Measurements from ENCODE around the gene CIB2.

Gene CIB2

DNA sequence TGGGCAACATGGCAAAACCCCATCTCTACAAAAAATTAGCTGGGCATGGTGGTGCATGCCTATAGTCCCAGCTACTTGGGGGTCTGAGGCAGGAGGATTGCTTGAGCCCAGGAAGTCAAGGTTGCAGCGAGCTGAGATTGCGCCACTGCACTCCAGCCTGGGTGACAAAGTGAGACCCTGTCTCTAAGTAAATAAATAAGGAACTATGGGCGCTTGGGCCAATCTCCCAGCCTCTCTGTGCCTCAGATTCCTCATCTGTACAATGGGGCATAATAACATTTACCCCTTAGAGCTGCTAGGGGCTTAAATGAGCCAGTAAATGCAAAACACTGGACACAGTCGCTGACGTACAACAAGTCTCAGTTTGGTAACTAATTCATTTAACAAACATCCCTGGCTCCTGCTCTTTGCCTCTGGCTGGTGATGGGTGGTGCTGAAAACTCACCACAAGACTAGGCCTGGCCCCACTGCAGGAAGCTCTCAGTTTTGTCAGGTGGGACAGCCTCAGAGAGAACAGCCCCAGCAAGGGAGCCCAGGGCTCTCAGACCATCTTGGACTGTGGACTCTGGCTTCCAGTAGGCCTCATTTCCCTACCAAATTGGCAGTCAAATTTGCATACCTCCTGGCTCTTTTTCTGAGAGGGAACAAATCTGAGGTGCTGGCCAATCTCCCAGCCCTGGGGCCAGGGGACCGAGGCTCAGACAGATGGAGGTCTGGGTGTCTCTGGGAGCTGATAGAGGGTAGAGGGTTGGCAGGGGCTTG lies 47.4 kb downstream of the CIB2 start:
- Mint-ChIP-seq H3K27ac (peak overlapping the region; percentile 63 to 88), H3K9me3 (no peaks in the 10 kb centered on the region), H3K4me3 (no peak overlapping the region), H3K27me3 (no peaks in the 10 kb centered on the region), H3K4me1 (peaks cover 51% of the 10 kb centered on the region)
- no peak for DNase-seq
- no peak for ATAC-seq

- peaks cover 55% of the 10 kb centered on the region for H3K4me1 Mint-ChIP-seq
- no peak for ATAC-seq
- no peak for DNase-seq
- H3K9me3 Mint-ChIP-seq: no peaks in the 10 kb centered on the region
- no peak overlapping the region for H3K4me3 Mint-ChIP-seq
- H3K27ac Mint-ChIP-seq: peak overlapping the region in 1 of 2 donors; percentile 74
- H3K27me3 Mint-ChIP-seq: no peaks in the 10 kb centered on the region
Observed at GRCh38 chr15:78083186-78083585, 48.1 kb downstream of the CIB2 start.

DNA sequence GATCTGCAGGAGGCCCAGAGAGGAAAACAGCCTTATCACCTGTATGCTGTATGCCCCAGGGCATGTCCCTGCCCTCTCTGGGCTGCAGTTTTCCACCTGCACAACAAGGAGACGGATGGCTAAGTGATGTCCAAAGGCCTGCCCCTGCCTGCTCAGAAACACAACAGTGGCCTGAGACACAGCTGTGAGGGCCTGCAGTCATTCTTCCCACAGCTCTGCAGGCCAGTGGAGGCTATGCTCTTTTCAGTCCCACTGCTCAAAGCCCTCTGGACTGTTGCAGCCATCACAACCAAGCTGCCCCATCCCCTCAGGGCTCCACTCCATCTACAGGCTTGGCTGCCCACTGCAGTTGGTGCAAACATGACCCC lies 48.5 kb downstream of the CIB2 start:
- no peak for DNase-seq
- Mint-ChIP-seq H3K4me1 (peaks cover 55% of the 10 kb centered on the region), H3K4me3 (no peak overlapping the region), H3K9me3 (no peaks in the 10 kb centered on the region), H3K27ac (no peak overlapping the region), H3K27me3 (no peaks in the 10 kb centered on the region)
- ATAC-seq: no peak

- DNase-seq: no peak
- H3K27me3 Mint-ChIP-seq: no peaks in the 10 kb centered on the region
- peak overlapping the region; percentile 68 to 80 for H3K27ac Mint-ChIP-seq
Observed at GRCh38 chr15:78082106-78082742, 49.0 kb downstream of the CIB2 start.

GRCh38 chr15:78080088-78080460 lies 51.2 kb downstream of the CIB2 start:
- no peak overlapping the region for H3K4me3 Mint-ChIP-seq
- ATAC-seq: no peak
- peaks cover 63% of the 10 kb centered on the region for H3K4me1 Mint-ChIP-seq
- H3K9me3 Mint-ChIP-seq: no peaks in the 10 kb centered on the region
- DNase-seq: no peak
- H3K27me3 Mint-ChIP-seq: no peaks in the 10 kb centered on the region
- H3K27ac Mint-ChIP-seq: no peak overlapping the region

More at GRCh38 chr15:78082106-78082742, 49.0 kb downstream of the CIB2 start:
- H3K9me3 Mint-ChIP-seq: no peaks in the 10 kb centered on the region
- no peak overlapping the region for H3K4me3 Mint-ChIP-seq
- peak; percentile 47 for ATAC-seq
- peaks cover 55% of the 10 kb centered on the region for H3K4me1 Mint-ChIP-seq

GRCh38 chr15:78079298-78080087 lies 51.8 kb downstream of the CIB2 start:
- no peaks in the 10 kb centered on the region for H3K27me3 Mint-ChIP-seq
- peak overlapping the region in 1 of 2 donors; percentile 38 for H3K27ac Mint-ChIP-seq
- peaks cover 65% of the 10 kb centered on the region for H3K4me1 Mint-ChIP-seq
- ATAC-seq (no peak), DNase-seq (no peak)
- H3K9me3 Mint-ChIP-seq: no peaks in the 10 kb centered on the region
- H3K4me3 Mint-ChIP-seq: no peak overlapping the region

DNA sequence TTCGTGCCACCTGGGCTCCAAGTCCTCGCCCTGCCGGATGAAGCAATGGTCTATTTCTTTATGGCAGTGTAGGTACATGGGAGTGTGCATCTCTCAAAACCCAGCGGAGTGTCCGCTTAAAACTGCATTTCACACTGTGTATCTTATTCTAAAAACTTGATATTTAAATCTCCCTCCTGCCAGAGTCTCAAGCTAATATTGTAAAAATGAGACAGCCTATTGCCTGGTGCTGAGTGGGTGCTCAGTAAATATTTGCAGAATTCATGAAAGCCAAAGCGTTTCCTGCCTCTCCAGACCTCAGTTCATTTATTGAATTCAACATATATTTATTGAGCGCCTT lies 53.4 kb downstream of the CIB2 start:
- H3K4me3 Mint-ChIP-seq: peak overlapping the region; percentile 88 to 89
- ATAC-seq: peak; percentile 24
- peaks cover 67% of the 10 kb centered on the region for H3K4me1 Mint-ChIP-seq
- H3K27ac Mint-ChIP-seq: peak overlapping the region; percentile 57 to 89
- H3K27me3 Mint-ChIP-seq: no peaks in the 10 kb centered on the region
- H3K9me3 Mint-ChIP-seq: no peaks in the 10 kb centered on the region
- DNase-seq: no peak

GRCh38 chr15:78077053-78077870 lies 54.0 kb downstream of the CIB2 start, which contains the start of gene TBC1D2B:
Gene TBC1D2B (minus strand): TSS chr15:78077711. CDS start chr15:78077652, 59 bp downstream.
- Mint-ChIP-seq H3K27ac (peak within 1 kb of the TSS; percentile 93 to 97), H3K4me3 (peak within 1 kb of the TSS; percentile 93 to 99), H3K9me3 (no peaks in the 10 kb centered on the region), H3K27me3 (no peaks in the 10 kb centered on the region), H3K4me1 (peaks cover 67% of the 10 kb centered on the region)
- peak; percentile 87 for ATAC-seq
- DNase-seq: peak; percentile 66 to 68

DNA sequence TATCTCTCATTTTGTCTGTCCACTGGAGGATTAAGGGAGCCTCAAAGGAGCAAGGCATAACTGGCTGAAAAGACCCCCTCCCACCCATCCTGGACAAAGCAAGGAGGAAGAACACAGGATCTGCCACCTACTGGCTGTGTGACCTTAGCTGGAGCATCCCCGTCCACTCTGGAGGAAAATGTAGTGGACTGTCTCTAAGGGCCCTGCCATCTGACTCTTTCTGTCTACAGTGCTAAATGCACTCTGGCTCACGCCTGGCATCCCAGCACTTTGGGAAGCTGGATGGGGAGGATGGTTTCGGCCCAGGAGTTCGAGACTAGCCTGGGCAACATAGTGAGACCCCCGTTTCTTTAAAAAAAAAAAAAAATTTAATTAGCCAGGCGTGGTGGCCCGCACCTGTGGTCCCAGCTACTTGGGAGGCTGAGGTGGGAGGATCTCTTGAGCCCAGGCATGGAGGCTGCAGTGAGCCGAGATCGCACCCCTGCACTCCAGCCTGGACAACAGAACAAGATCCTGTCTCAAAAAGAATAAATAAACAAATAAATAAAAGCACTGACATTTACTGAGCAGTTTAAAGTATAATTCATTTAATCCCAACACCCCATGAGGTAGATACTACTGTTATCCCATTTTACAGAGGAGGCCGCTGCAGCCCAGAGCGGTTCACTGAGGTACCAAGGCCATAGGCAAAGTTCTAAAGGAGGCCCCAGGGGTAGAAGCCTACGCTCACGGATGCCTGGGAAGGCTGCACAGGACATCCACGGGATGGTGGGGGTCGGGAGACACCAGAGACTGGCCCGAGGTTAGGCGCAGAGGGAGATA lies 54.8 kb downstream of the CIB2 start:
- ATAC-seq: peak; percentile 38
- H3K4me3 Mint-ChIP-seq: peak overlapping the region; percentile 93 to 99
- no peaks in the 10 kb centered on the region for H3K9me3 Mint-ChIP-seq
- H3K4me1 Mint-ChIP-seq: peaks cover 70% of the 10 kb centered on the region
- no peaks in the 10 kb centered on the region for H3K27me3 Mint-ChIP-seq
- DNase-seq: no peak
- peak overlapping the region; percentile 93 to 97 for H3K27ac Mint-ChIP-seq

DNA sequence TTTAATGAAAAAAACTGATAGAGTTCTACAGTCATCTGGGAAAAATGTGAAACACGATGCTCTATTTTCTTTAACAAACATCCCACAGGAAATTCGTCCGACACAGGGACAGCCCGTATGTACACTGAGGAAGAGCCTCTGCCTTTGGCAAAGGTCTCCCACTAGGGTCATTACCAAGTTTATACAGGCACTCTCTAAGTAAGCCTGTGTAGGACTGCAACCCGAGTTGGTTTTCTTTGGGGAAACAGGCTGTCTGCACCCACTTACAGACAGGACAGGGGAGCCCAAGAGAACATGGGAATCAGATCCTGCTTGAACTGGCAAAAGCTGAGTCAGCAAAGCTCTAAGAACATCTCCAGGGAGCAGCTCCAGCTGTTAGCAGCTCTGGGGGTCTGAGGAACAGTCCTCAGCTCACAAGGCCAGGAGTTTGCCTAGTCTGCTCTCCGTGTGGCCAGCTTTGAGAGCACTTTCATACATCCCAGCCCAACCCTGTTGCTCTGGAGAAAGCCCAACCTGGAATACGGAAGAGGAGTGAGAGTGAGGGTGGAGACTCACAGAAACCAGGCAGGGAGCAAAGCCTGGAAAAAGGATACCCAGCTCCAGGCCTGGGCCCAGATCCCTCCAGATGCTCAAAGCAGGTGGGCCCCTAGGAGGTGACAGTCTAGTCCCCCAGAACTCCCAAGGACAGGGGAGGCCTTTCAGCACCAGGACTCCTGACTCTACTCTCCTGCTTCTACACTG lies 55.6 kb downstream of the CIB2 start:
- no peaks in the 10 kb centered on the region for H3K27me3 Mint-ChIP-seq
- H3K4me1 Mint-ChIP-seq: peaks cover 73% of the 10 kb centered on the region
- peak overlapping the region; percentile 21 to 22 for H3K27ac Mint-ChIP-seq
- ATAC-seq (no peak), DNase-seq (no peak)
- H3K9me3 Mint-ChIP-seq: no peaks in the 10 kb centered on the region
- peak overlapping the region; percentile 93 to 99 for H3K4me3 Mint-ChIP-seq

- DNase-seq (no peak), ATAC-seq (no peak)
- no peaks in the 10 kb centered on the region for H3K27me3 Mint-ChIP-seq
- H3K9me3 Mint-ChIP-seq: no peaks in the 10 kb centered on the region
- peak overlapping the region; percentile 20 to 71 for H3K4me3 Mint-ChIP-seq
- peaks cover 58% of the 10 kb centered on the region for H3K4me1 Mint-ChIP-seq
- peak overlapping the region in 1 of 2 donors; percentile 5 for H3K27ac Mint-ChIP-seq
Observed at GRCh38 chr15:78073046-78073787, 58.0 kb downstream of the CIB2 start.

GRCh38 chr15:78072080-78072892 lies 59.0 kb downstream of the CIB2 start:
- Mint-ChIP-seq H3K4me1 (peaks cover 52% of the 10 kb centered on the region), H3K27me3 (no peaks in the 10 kb centered on the region), H3K27ac (peak overlapping the region; percentile 56 to 61), H3K9me3 (no peaks in the 10 kb centered on the region), H3K4me3 (peak overlapping the region; percentile 20 to 71)
- no peak for DNase-seq
- no peak for ATAC-seq

DNA sequence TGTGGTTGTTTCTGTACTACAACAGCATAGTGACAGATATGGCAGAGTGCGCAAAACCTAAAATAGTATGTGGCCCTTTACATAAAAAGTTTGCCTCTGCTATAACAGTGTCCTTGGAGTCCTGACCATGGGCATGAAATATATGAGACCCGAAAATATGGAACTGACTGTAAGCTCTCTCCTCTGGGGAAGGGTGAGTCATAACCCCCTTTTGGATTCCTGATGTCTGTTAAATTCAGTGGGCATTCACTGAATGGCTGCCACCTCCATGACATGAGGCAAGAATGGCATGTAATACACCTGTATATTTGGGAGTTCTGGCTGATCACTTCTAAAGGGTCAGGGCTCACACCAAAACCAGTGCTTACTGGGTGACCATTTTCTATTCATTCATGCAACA lies 59.9 kb downstream of the CIB2 start:
- DNase-seq: no peak
- Mint-ChIP-seq H3K4me1 (peaks cover 52% of the 10 kb centered on the region), H3K4me3 (no peak overlapping the region), H3K27ac (no peak overlapping the region), H3K27me3 (no peaks in the 10 kb centered on the region), H3K9me3 (no peaks in the 10 kb centered on the region)
- no peak for ATAC-seq

Measured in stimulated activated naive CD8-positive, alpha-beta T cell treated with anti-CD3 and anti-CD28 coated beads, Interleukin-15, amount 100 ng/mL, for 72 hours (primary cell).